HCT116 (cell line): Measurements from ENCODE around the gene C4orf50. TPM values are rescaled to one million over a fixed set of nuclear protein-coding genes. Genes with fewer than 3 reads are reported as not detected.

ENCODE experiments used
- ATAC-seq: fragments of 200-7000 bp; cut with Tn5 transposase; 2 replicates; pipeline ENCODE4 v1.9.1; 2020; ENCODE audit warnings: mild to moderate bottlenecking, moderate library complexity
- BruUV-seq: library from RNA; stranded (reverse); fragments of 400-500 nt; replicated peaks from 2 replicates; lab custom pipeline; 2021; lab: Mats Ljungman, UMichigan
- CTCF ChIA-PET: fragments of 300-600 bp; sonication (Branson Sonifier 250); formaldehyde crosslinking; loops from one replicate; lab custom pipeline; 2021; ENCODE audit warnings: antibody characterized with exemption; lab: Charles Lee
- POLR2A ChIA-PET: fragments of 300-600, 350-600 bp; sonication (Branson Sonifier 250); formaldehyde crosslinking; loops from one replicate; lab custom pipeline; 2021; ENCODE audit warnings: antibody characterized with exemption; lab: Charles Lee
- RAD21 ChIA-PET, 2 experiments: fragments of 300-600 bp; sonication (Branson Sonifier 250); formaldehyde crosslinking; loops; one replicate each; lab custom pipeline; 2023; ENCODE audit warnings: low total read pairs in 2 of 2; ENCODE audit not compliant: uncharacterized antibody in 2 of 2, unreplicated experiment in 2 of 2, low non-redundant PET in 1 of 2; lab: Charles Lee
- DNase-seq: peaks from one replicate; pipeline ENCODE4 v3.0.0-alpha.2; 2010; ENCODE audit warnings: low read depth, low spot score
- H2AFZ ChIP-seq: fragments of 200-600 bp; shearing (Covaris generic), sonication (generic); 2 replicates; pipeline ENCODE4 v1.6.1; 2017; ENCODE audit warnings: low read depth, mixed run types, mixed read lengths, antibody characterized with exemption, low read length; ENCODE audit not compliant: poor library complexity, severe bottlenecking
- H3K27ac ChIP-seq: 2 replicates; pipeline ENCODE4 v1.5.1; 2012; ENCODE audit warnings: low read depth, low read length
- H3K27me3 ChIP-seq: fragments of 200-600 bp; sonication (generic); 2 replicates; pipeline ENCODE4 v1.6.1; 2016; ENCODE audit warnings: mixed run types, low read length, mixed read lengths; ENCODE audit not compliant: insufficient read depth
- H3K36me3 ChIP-seq, 2 experiments: fragments of 200-500 bp in 1 of 2; fragments of 200-600 bp in 1 of 2; sonication (Bioruptor generic) in 1 of 2; sonication (generic) in 1 of 2; 2 replicates each; pipeline versions ENCODE4 v1.5.1 to v1.6.1; 2014 to 2016; ENCODE audit warnings: low read length in 2 of 2, inconsistent platforms in 1 of 2, mixed read lengths in 1 of 2, mixed run types in 1 of 2; ENCODE audit not compliant: insufficient read depth in 2 of 2, control insufficient read depth in 1 of 2
- H3K4me1 ChIP-seq, 2 experiments: fragments of 200-600 bp in 1 of 2; sonication (generic) in 1 of 2; 2 replicates each; pipeline versions ENCODE4 v1.5.1 to v1.6.1; 2012 to 2017; ENCODE audit warnings: low read length in 2 of 2, inconsistent platforms in 1 of 2, mild to moderate bottlenecking in 1 of 2, mixed read lengths in 1 of 2, mixed run types in 1 of 2, moderate library complexity in 1 of 2; ENCODE audit not compliant: insufficient read depth in 2 of 2, control insufficient read depth in 1 of 2
- H3K4me2 ChIP-seq: fragments of 200-600 bp; sonication (generic); 2 replicates; pipeline ENCODE4 v1.6.1; 2017; ENCODE audit warnings: mixed run types, low read length, mixed read lengths
- H3K4me3 ChIP-seq, 2 experiments: fragments of 200-600 bp in 1 of 2; sonication (generic) in 1 of 2; replicated peaks in 1 of 2; 2 replicates each; pipeline ENCODE4 v1.5.1; 2011 to 2016; ENCODE audit warnings: low read length in 2 of 2, control low read depth in 1 of 2, low read depth in 1 of 2, mild to moderate bottlenecking in 1 of 2, mixed read lengths in 1 of 2, mixed run types in 1 of 2
- H3K79me2 ChIP-seq: fragments of 200-600 bp; sonication (generic); 2 replicates; pipeline ENCODE4 v1.6.1; 2017; ENCODE audit warnings: mild to moderate bottlenecking, mixed run types, low read length, moderate library complexity, mixed read lengths; ENCODE audit not compliant: insufficient read depth
- H3K9ac ChIP-seq: fragments of 200-600 bp; sonication (generic); 2 replicates; pipeline ENCODE4 v1.6.1; 2016; ENCODE audit warnings: low read length, mixed read lengths
- H3K9me2 ChIP-seq: fragments of 200-600 bp; sonication (generic), shearing (Covaris generic); 2 replicates; pipeline ENCODE4 v1.6.1; 2017; ENCODE audit warnings: mixed run types, mild to moderate bottlenecking, moderate library complexity; ENCODE audit not compliant: insufficient read depth
- H3K9me3 ChIP-seq, 2 experiments: fragments of 200-500 bp in 1 of 2; fragments of 200-600 bp in 1 of 2; sonication (Bioruptor generic) in 1 of 2; sonication (generic) in 1 of 2; 2 replicates each; pipeline ENCODE4 v1.6.1; 2014 to 2017; ENCODE audit warnings: low read length in 2 of 2, mixed read lengths in 2 of 2, inconsistent platforms in 1 of 2, low read depth in 1 of 2, mild to moderate bottlenecking in 1 of 2, mixed run types in 1 of 2, moderate library complexity in 1 of 2; ENCODE audit not compliant: control insufficient read depth in 1 of 2, insufficient read depth in 1 of 2
- H4K20me1 ChIP-seq: fragments of 200-600 bp; sonication (generic), shearing (Covaris generic); 2 replicates; pipeline ENCODE4 v1.6.1; 2017; ENCODE audit warnings: mixed run types, mild to moderate bottlenecking, moderate library complexity; ENCODE audit not compliant: insufficient read depth
- ATF3 ChIP-seq: IDR thresholded peaks from 2 replicates; pipeline ENCODE4 v1.6.1; 2012
- CEBPB ChIP-seq: IDR thresholded peaks from 2 replicates; pipeline ENCODE4 v1.6.1; 2012; ENCODE audit warnings: low read depth
- CTCF ChIP-seq, 3 experiments: fragments of 200-600 bp in 1 of 3; sonication (generic) in 1 of 3; IDR thresholded peaks in 2 of 3; conservative IDR thresholded peaks in 1 of 3; 2 replicates each; pipeline ENCODE4 v1.5.1; 2012 to 2017; ENCODE audit warnings: low read depth in 2 of 3, low read length in 2 of 3, antibody characterized with exemption in 1 of 3, borderline replicate concordance in 1 of 3, control low read depth in 1 of 3, mild to moderate bottlenecking in 1 of 3, mixed read lengths in 1 of 3, mixed run types in 1 of 3, moderate library complexity in 1 of 3; ENCODE audit not compliant: insufficient read depth in 1 of 3
- EGR1 ChIP-seq: IDR thresholded peaks from 2 replicates; pipeline ENCODE4 v1.6.1; 2012; ENCODE audit warnings: low read depth
- ELF1 ChIP-seq: IDR thresholded peaks from 2 replicates; pipeline ENCODE4 v1.6.1; 2012; ENCODE audit warnings: low read depth, borderline replicate concordance
- EZH2phosphoT487 ChIP-seq: fragments of 200-600 bp; IDR thresholded peaks from 2 replicates; pipeline ENCODE4 v1.6.1; 2018; ENCODE audit warnings: antibody characterized with exemption, borderline replicate concordance
- JUND ChIP-seq: IDR thresholded peaks from 2 replicates; pipeline ENCODE4 v1.6.1; 2012
- MAX ChIP-seq: IDR thresholded peaks from 2 replicates; pipeline ENCODE4 v1.6.1; 2012
- POLR2A ChIP-seq: IDR thresholded peaks from 2 replicates; pipeline ENCODE4 v1.7.0; 2011; ENCODE audit warnings: borderline replicate concordance; ENCODE audit not compliant: insufficient read depth, insufficient read length; ENCODE audit errors: extremely low read depth
- POLR2AphosphoS5 ChIP-seq: IDR thresholded peaks from 2 replicates; pipeline ENCODE4 v1.6.1; 2011; ENCODE audit warnings: mild to moderate bottlenecking, low read depth, low read length, moderate library complexity
- RAD21 ChIP-seq: IDR thresholded peaks from 2 replicates; pipeline ENCODE4 v1.6.1; 2012; ENCODE audit warnings: low read depth, mild to moderate bottlenecking
- REST ChIP-seq: IDR thresholded peaks from 2 replicates; pipeline ENCODE4 v1.6.1; 2012; ENCODE audit warnings: low read depth
- SIN3A ChIP-seq: IDR thresholded peaks from 2 replicates; pipeline ENCODE4 v1.6.1; 2012; ENCODE audit warnings: low read depth
- SP1 ChIP-seq: IDR thresholded peaks from 2 replicates; pipeline ENCODE4 v1.6.1; 2012; ENCODE audit warnings: low read depth
- SRF ChIP-seq: IDR thresholded peaks from 2 replicates; pipeline ENCODE4 v1.6.1; 2012; ENCODE audit warnings: low read depth
- TCF7L2 ChIP-seq: IDR thresholded peaks from 2 replicates; pipeline ENCODE4 v1.7.0; 2011; ENCODE audit warnings: borderline replicate concordance, inconsistent platforms; ENCODE audit not compliant: insufficient read depth, insufficient read length; ENCODE audit errors: extremely low read depth
- YY1 ChIP-seq: IDR thresholded peaks from 2 replicates; pipeline ENCODE4 v1.6.1; 2011; ENCODE audit warnings: low read length, low read depth, moderate library complexity, mild to moderate bottlenecking; ENCODE audit not compliant: insufficient replicate concordance; ENCODE audit errors: extremely low read depth
- ZBTB33 ChIP-seq: IDR thresholded peaks from 2 replicates; pipeline ENCODE4 v1.6.1; 2011; ENCODE audit warnings: mild to moderate bottlenecking, low read length, moderate library complexity; ENCODE audit not compliant: insufficient replicate concordance; ENCODE audit errors: extremely low read depth
- ZFX ChIP-seq: fragments of 450-650 bp; IDR thresholded peaks from 2 replicates; pipeline ENCODE4 v1.6.1; 2017
- ZNF274 ChIP-seq: fragments of 200-500 bp; sonication (Bioruptor generic); IDR thresholded peaks from 2 replicates; pipeline ENCODE4 v1.6.1; 2014; ENCODE audit warnings: mild to moderate bottlenecking, low read depth, low read length, inconsistent platforms
- intact Hi-C: fragments of 100-400 bp; cut with micrococcal nuclease; formaldehyde crosslinking; loops from 2 replicates; pipeline ENCODE4 v1.10.0; 2022
- total RNA-seq: library from RNA; stranded (reverse); gene quantifications from one replicate; pipeline ENCODE4 v1.2.1, GENCODE V29; 2021; ENCODE audit not compliant: unreplicated experiment

The C4orf50 gene
- total RNA-seq, 1 experiment from 2014 or later = not detected

GRCh38 chr4:6001680-6002491 lies 16.3 kb downstream of the C4orf50 start:
- H3K27me3 ChIP-seq = peaks cover 46% of the 10 kb centered on the region
- ATAC-seq (no peak), DNase-seq (no peak)
- intact Hi-C loops = no loop called here
- TF ChIP-seq ZBTB33 = no peak
- no peak for TF ChIP-seq JUND
- TF ChIP-seq ATF3 = no peak
- no peak for TF ChIP-seq CTCF (IDR thresholded peaks at IDR 0.05 in 2 of 3, conservative IDR thresholded peaks at IDR 0.05 in 1 of 3; ENCODE audit: borderline replicate concordance in 1 of 3, insufficient read depth in 1 of 3, low read depth in 2 of 3, low read length in 2 of 3)
- TF ChIP-seq SP1 = no peak
- no peak for TF ChIP-seq SRF
- no peak for TF ChIP-seq RAD21
- TF ChIP-seq POLR2A = no peak
- TF ChIP-seq SIN3A = no peak
- TF ChIP-seq TCF7L2 = no peak
- TF ChIP-seq EZH2phosphoT487 = no peak
- no peak for TF ChIP-seq REST
- no peak for TF ChIP-seq MAX
- no peak for TF ChIP-seq EGR1
- TF ChIP-seq ZFX = no peak
- no peak for TF ChIP-seq CEBPB
- no peak for TF ChIP-seq ELF1
- no peak for TF ChIP-seq POLR2AphosphoS5
- TF ChIP-seq ZNF274 = no peak
- no peak for TF ChIP-seq YY1
- H3K27ac ChIP-seq = no peak overlapping the region
- POLR2A ChIA-PET = no interaction called here
- no peak overlapping the region for H2AFZ ChIP-seq
- no peaks in the 10 kb centered on the region for H4K20me1 ChIP-seq
- H3K79me2 ChIP-seq = no peaks in the 10 kb centered on the region
- no peaks in the 10 kb centered on the region for H3K36me3 ChIP-seq
- BruUV-seq = no TSS peak
- H3K4me3 ChIP-seq = no peak overlapping the region
- H3K9me2 ChIP-seq = no peaks in the 10 kb centered on the region
- RAD21 ChIA-PET = no interaction called here
- CTCF ChIA-PET = no interaction called here
- H3K4me2 ChIP-seq = no peak overlapping the region
- no peaks in the 10 kb centered on the region for H3K4me1 ChIP-seq
- H3K9me3 ChIP-seq = no peaks in the 10 kb centered on the region; a peak in 1 of 4 replicates
- no peak overlapping the region for H3K9ac ChIP-seq
